HG02885 (cell line): ENCODE measurements around the gene TCN1.
"Not testable (repeated sequence)": the region's sequence is repeated elsewhere in the genome, so short reads cannot be mapped to it uniquely, and the experiment has no call there.

Source experiments
- ATAC-seq: cut with Tn5 transposase; IDR thresholded peaks from one replicate; pipeline ENCODE4 v1.9.1; 2021; ENCODE audit warnings: mild to moderate bottlenecking; ENCODE audit not compliant: unreplicated experiment, poor library complexity

Gene TCN1, protein sequence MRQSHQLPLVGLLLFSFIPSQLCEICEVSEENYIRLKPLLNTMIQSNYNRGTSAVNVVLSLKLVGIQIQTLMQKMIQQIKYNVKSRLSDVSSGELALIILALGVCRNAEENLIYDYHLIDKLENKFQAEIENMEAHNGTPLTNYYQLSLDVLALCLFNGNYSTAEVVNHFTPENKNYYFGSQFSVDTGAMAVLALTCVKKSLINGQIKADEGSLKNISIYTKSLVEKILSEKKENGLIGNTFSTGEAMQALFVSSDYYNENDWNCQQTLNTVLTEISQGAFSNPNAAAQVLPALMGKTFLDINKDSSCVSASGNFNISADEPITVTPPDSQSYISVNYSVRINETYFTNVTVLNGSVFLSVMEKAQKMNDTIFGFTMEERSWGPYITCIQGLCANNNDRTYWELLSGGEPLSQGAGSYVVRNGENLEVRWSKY

DNA sequence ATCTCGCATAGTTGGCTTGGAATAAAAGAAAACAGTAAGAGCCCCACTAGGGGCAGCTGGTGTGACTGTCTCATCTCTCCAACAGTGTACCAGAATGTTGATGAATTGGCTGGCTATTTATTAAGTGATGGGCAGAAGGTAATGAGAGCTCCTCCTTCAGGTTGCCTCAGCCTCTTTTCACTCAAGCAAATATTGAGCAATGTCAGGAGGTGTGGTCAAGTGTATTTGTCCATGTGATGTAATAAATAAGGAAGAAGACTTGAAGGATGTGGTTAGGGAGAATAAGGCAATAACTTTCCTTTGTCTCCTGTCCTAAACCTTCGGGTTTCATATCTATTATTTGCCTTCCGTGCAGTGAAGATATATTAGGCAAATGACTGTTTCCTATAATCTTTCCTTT lies at the start of gene TCN1:
Gene TCN1, minus strand, starts transcription at position 91 of the 400 bp plus-strand sequence. Its CDS starts 17 bp downstream, at position 74.
- ATAC-seq = no peak

- ATAC-seq = not testable (repeated sequence)
Observed at GRCh38 chr11:59903569-59903968, 37.3 kb upstream of the TCN1 start.

- ATAC-seq = no peak
Observed at GRCh38 chr11:59901306-59901705, 35.0 kb upstream of the TCN1 start.

DNA sequence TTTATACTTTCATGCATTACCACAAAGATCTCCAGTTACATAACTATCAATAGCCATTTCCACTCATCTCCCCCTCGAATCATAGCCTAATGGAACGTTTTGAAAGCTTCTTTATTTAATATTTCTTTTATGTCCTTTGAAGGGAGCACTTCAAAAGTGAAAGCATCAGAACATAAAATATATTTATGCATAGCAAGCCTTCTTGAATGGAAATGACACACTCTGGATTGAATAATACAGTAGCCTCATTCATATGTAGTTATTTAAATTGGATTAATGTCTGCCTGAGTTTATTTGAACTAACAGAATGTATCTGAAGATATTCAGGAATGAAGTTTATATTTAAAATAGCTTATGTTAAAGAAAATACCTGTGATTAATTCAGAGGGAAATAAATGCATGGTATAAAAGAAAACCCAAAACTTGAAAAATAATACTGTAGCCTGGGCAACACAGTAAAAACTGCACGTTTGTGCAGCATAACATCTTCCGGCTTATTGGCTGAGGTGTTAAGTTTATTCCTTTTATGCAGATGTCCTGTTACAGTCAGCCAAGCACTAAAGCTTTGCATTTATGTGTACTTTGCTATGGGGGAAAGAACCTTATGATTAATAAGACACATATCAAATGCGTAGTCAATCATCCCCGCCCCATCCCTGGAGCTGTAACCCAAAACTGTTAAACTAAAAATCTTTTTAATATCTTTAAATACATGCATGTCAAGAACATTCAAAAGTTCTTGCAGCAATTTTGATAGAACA lies 34.3 kb upstream of the TCN1 start:
- no peak for ATAC-seq

DNA sequence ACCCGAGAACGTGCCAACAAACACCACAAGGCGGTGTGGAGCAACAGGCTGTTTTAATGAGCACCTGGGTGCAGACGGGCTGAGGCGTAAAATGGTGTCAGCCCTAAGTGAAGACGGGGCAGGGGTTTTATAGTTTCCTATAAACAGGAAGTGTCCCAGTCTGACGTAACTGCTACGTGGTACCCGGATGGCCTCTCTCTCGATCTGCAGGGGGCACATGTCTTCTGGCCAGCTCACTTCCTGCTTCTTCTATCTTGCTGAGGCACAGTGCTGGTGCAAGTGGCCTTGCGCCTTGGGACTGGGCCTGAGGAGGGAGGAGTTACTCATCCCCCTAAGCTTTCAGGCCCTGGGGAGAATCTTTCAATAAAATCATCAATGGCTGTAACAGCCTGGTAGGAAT lies 33.2 kb upstream of the TCN1 start:
- ATAC-seq = no peak

GRCh38 chr11:59898650-59899049 lies 32.4 kb upstream of the TCN1 start:
- ATAC-seq = no peak

DNA sequence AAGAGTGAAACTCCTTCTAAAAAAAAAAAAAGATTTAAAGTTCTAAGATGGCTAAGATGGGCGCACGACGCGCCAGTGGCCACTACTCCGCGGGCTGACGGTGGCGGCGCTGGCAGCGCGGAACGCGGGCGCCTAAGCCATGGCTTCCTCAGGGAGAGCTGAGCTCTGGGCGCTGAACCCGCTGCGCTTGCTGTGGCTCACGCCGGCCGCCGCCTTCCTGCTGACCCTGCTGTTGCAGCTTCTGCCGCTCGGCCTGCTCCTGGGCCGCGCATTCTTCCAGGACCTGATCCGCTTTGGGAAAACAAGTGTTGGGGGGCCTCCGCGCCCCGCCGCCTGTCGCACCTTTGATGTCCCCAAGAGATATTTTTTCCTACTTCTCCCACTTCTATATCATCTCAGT lies 31.8 kb upstream of the TCN1 start:
- ATAC-seq = no peak

- ATAC-seq = no peak
Observed at GRCh38 chr11:59894616-59895015, 28.3 kb upstream of the TCN1 start.

GRCh38 chr11:59891781-59892181 lies 25.5 kb upstream of the TCN1 start:
- no peak for ATAC-seq

GRCh38 chr11:59887156-59887555 lies 20.9 kb upstream of the TCN1 start:
- ATAC-seq = not testable (repeated sequence)

DNA sequence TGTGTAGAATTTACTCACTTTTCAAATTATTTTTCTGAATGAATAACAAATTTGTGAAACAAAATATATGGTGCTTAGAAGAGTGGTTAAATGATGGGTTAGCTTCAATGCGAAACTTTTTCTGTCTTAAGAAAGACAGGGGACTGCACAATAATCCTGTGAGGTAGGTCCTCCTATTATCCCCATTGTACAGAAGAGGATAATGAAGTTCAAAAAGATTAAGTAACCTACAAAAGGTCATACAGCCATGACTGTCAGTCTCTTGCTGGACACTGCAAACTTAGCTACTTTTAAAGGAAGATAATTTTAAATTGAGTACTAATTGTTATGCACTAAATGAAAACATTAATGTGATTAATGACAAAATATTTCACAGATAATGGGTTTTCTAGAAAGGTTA lies 17.3 kb upstream of the TCN1 start:
- ATAC-seq = no peak

GRCh38 chr11:59879567-59879966 lies 13.3 kb upstream of the TCN1 start:
- ATAC-seq = no peak

GRCh38 chr11:59878575-59878974 lies 12.3 kb upstream of the TCN1 start, which contains the start of gene OOSP3:
Gene OOSP3, plus strand, starts transcription at chr11:59878782. Its CDS starts 27 bp downstream, at chr11:59878809.
- no peak for ATAC-seq

DNA sequence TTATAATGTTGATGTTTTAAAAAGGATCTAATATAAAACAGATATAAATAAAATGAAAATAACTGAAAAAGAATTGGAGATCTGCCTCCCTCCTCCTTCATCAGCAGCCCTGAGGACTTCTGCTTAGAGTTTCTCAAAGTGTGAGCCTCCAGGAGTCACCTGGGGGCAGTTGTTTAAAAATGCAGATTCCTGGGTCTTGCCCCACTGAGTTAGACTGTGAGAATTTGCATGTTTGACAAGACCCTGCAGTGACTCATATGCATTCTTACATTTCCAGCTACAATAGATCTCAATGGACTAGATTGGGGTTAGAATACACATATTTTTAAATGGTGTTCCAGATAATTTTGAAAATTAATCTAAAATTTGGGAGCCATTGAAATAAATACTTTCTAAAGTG lies 11.5 kb upstream of the TCN1 start:
- ATAC-seq = no peak

- no peak for ATAC-seq
Observed at GRCh38 chr11:59877325-59877724, 11.0 kb upstream of the TCN1 start.

GRCh38 chr11:59875856-59876519 lies 9.7 kb upstream of the TCN1 start:
- no peak for ATAC-seq

DNA sequence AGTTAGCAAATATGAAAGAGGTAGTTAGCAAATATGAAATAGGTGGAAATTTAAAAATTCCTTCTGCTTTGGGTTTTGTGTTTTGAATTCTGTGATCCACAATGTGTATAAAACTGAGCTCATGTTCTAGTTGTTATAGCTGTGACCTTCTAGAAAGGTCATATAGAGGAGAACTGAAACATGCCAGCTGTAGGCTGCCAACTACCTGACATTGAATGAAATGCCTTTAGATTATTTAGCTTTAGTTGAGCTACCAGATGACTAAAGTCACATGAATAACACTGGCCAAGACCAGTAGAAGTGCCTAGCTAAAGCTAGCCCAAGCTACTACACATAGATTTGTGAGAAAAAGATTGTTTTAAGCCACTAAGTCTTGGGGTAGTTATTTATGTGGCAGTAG lies 5.8 kb upstream of the TCN1 start:
- ATAC-seq = no peak

DNA sequence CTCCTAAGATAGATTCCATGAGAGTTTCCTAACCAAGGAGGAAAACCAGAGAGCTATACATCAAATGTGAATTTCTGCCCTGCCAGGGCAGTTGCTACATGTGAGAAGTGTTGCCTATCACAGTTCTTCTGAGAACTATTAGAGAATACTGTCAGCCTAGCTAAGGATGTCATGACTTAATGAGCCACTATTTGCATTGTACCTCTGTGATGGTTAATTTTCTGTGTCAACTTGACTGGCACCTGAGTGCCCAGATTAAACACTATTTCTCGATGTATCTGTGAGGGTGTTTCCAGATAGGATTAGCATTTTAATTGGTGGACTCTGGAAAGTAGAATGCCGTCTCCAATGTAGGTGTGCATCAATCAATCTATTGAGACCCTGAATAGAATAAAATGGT lies 1.7 kb upstream of the TCN1 start:
- ATAC-seq = no peak

- no peak for ATAC-seq
Observed at GRCh38 chr11:59866836-59867235, 549 bp upstream of the TCN1 start.

GRCh38 chr11:59865031-59865430 lies 1.3 kb downstream of the TCN1 start:
- ATAC-seq = no peak

GRCh38 chr11:59862252-59862651 lies 4.0 kb downstream of the TCN1 start:
- ATAC-seq = no peak
